Prostate gland (tissue), 2 donors: ENCODE results near the gene LRRC63.

ENCODE experiments used
- POLR2A ChIP-seq: fragments of 450-650 bp; IDR thresholded peaks from one replicate; pipeline ENCODE4 v1.6.1; 2016; ENCODE audit warnings: antibody characterized with exemption, mild to moderate bottlenecking
- POLR2AphosphoS5 ChIP-seq: sonication (generic); formaldehyde crosslinking; IDR thresholded peaks from one replicate; pipeline ENCODE4 v1.6.1; 2017; ENCODE audit warnings: antibody characterized with exemption
- TF ChIP-seq, protein P1 (sequence below), 4 experiments: fragments of 200-600 bp in 2 of 4; fragments of 450-650 bp in 2 of 4; sonication (generic) in 2 of 4; IDR thresholded peaks; 1 replicate in 3 of 4; 2 replicates in 1 of 4; pipeline ENCODE4 v1.5.1; 2016 to 2019; ENCODE audit warnings: antibody characterized with exemption in 4 of 4, mild to moderate bottlenecking in 2 of 4, moderate library complexity in 2 of 4

DNA sequence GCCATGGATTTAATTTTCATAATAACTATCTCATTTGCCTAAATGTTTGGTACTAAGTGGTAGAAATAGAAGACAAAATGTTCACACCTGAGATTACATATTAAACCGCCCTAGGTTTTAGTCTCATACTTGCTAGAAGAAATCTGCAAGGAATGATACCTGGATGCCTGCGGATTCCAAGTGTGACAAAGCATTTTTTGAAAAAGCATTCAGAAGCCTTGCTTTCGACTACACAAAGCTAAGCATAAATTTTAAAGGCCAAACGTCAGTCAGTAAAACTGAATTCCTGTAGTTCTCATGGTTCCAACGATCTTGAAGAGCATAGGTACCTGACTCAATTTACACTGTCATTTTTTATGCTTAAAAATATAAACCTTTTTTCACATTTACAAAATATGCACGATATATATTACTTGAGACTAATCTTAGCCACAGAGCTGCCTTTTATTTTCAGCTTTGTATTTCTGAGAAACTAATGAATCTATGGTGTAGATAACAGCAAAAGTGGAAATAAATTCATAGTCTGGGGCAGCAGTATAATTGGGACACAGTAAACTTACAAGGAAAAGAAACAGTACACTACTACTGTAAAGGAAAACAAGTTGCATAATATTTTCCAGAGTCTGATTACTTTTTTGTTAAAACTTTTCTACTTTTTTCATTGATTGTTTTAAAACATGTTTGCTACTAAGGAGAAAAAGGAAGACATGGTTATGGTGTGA lies 1.2 kb upstream of the LRRC63 start:
- TF ChIP-seq, protein P1, sequence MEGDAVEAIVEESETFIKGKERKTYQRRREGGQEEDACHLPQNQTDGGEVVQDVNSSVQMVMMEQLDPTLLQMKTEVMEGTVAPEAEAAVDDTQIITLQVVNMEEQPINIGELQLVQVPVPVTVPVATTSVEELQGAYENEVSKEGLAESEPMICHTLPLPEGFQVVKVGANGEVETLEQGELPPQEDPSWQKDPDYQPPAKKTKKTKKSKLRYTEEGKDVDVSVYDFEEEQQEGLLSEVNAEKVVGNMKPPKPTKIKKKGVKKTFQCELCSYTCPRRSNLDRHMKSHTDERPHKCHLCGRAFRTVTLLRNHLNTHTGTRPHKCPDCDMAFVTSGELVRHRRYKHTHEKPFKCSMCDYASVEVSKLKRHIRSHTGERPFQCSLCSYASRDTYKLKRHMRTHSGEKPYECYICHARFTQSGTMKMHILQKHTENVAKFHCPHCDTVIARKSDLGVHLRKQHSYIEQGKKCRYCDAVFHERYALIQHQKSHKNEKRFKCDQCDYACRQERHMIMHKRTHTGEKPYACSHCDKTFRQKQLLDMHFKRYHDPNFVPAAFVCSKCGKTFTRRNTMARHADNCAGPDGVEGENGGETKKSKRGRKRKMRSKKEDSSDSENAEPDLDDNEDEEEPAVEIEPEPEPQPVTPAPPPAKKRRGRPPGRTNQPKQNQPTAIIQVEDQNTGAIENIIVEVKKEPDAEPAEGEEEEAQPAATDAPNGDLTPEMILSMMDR (IDR thresholded peaks at IDR 0.05): no peak
- no peak for TF ChIP-seq POLR2A
- no peak for TF ChIP-seq POLR2AphosphoS5
